ENCODE data around the gene SPARCL1.

Gene SPARCL1

DNA sequence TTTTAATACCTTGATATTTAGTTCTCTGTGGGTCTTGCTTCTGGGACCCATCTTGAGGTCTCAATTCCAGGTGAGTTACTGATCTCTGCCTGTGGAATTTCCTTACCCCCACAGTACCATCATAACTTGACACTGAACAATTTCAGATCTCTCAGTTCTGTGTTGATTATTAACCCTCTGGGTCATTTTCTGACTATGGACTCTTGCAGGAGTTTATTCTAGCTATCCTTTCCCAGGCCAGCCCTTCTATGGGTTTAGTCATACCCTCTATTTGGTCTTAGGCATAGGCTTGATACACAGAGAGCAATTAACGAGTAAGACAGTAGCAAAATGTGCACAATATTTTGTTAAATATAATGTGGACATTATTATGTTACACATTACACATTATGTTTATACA is 3.7 kb upstream of the SPARCL1 start:
- H3K4me3 Mint-ChIP-seq, result no peak overlapping the region
- TF ChIP-seq, protein P1, sequence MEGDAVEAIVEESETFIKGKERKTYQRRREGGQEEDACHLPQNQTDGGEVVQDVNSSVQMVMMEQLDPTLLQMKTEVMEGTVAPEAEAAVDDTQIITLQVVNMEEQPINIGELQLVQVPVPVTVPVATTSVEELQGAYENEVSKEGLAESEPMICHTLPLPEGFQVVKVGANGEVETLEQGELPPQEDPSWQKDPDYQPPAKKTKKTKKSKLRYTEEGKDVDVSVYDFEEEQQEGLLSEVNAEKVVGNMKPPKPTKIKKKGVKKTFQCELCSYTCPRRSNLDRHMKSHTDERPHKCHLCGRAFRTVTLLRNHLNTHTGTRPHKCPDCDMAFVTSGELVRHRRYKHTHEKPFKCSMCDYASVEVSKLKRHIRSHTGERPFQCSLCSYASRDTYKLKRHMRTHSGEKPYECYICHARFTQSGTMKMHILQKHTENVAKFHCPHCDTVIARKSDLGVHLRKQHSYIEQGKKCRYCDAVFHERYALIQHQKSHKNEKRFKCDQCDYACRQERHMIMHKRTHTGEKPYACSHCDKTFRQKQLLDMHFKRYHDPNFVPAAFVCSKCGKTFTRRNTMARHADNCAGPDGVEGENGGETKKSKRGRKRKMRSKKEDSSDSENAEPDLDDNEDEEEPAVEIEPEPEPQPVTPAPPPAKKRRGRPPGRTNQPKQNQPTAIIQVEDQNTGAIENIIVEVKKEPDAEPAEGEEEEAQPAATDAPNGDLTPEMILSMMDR (IDR thresholded peaks at IDR 0.05; ENCODE audit: unreplicated experiment in 3 of 3), result no peak

DNA sequence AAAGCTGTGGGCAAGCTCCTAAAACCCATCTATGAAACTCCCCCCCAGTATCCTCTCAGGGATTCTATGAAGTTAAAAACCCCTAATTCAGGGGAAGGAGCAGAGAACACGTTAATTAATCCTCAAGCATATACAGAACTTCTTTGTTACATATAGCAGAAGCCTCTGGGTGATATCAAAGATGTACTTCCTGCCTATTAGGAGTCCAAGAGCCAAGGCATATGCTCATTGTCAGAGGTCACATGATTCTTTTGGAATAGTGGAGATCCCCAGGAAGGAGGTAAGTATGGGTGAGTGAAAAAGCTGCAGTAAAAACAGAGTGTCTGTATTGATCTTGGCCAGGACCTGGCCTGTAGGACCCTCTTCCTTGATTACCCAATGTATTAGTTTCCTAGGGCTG is 2.9 kb upstream of the SPARCL1 start:
- TF ChIP-seq, protein P1 (IDR thresholded peaks at IDR 0.05; ENCODE audit: unreplicated experiment in 3 of 3), result no peak
- H3K36me3 Mint-ChIP-seq (ENCODE audit: low read depth), result no peaks in the 10 kb centered on the region
- H3K27me3 Mint-ChIP-seq (ENCODE audit: low read depth), result no peaks in the 10 kb centered on the region
- peaks cover 26% of the 10 kb centered on the region for H3K9me3 Mint-ChIP-seq
- H3K4me3 Mint-ChIP-seq, result no peak overlapping the region
- peaks cover 44% of the 10 kb centered on the region for H3K4me1 Mint-ChIP-seq
- peak overlapping the region in 2 of 3 experiments; percentile 41 to 72 for H3K27ac Mint-ChIP-seq

More for the DNA sequence above, 3.7 kb upstream of the SPARCL1 start:
- Mint-ChIP-seq H3K27ac (peak overlapping the region; percentile 23 to 76 (median 72)), H3K36me3 (ENCODE audit: low read depth) (no peaks in the 10 kb centered on the region), H3K4me1 (peaks cover 36% of the 10 kb centered on the region), H3K27me3 (ENCODE audit: low read depth) (no peaks in the 10 kb centered on the region), H3K9me3 (peaks cover 31% of the 10 kb centered on the region)

DNA sequence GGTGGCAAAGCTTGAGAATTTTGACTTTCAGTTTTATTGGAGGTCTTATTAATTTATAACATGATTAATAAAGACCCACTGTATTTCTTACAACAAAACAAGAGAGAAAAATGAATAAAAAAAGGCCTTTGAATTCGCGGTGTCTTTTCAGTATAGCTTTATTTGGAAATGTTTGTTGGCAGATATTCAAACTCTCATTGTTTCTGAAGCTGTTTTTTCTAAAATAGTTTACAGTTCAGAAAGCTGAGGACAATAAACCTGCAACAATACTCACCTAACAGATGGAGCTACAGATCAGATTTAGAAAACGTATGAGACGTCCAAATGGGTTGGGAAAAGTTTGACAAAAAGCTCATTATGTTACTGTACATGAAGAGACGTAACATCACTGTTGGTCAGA is 2.4 kb upstream of the SPARCL1 start:
- H3K27ac Mint-ChIP-seq, result peak overlapping the region in 2 of 3 experiments; percentile 41 to 72
- no peak overlapping the region for H3K4me3 Mint-ChIP-seq
- peaks cover 47% of the 10 kb centered on the region for H3K4me1 Mint-ChIP-seq
- no peaks in the 10 kb centered on the region for H3K36me3 Mint-ChIP-seq (ENCODE audit: low read depth)
- H3K9me3 Mint-ChIP-seq, result peaks cover 22% of the 10 kb centered on the region
- no peaks in the 10 kb centered on the region for H3K27me3 Mint-ChIP-seq (ENCODE audit: low read depth)
- TF ChIP-seq, protein P1 (IDR thresholded peaks at IDR 0.05; ENCODE audit: unreplicated experiment in 3 of 3), result no peak

DNA sequence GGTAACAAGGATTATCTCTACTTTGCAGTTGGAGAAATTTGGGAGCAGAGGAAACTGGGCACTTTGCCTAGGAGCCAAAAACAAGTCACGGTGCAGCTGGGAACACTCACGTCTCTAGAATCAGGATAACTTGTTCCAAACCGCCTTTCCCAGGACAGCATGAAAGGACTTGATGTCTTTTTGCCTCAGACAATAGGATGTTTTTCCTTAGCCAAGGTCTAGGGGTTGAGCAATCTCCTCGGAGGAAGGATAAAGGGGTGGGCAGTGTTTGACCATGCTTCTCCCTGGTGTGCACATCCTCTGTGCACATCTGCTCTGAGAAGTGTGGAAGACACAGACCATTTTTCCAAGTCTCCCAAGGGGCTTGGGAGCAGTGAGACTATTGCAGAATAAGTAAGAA is 1.7 kb upstream of the SPARCL1 start:
- H3K36me3 Mint-ChIP-seq (ENCODE audit: low read depth), result no peaks in the 10 kb centered on the region
- H3K27ac Mint-ChIP-seq, result peak overlapping the region; percentile 75 to 99 (median 97)
- TF ChIP-seq, protein P1 (IDR thresholded peaks at IDR 0.05; ENCODE audit: unreplicated experiment in 3 of 3), result no peak
- peaks cover 54% of the 10 kb centered on the region for H3K4me1 Mint-ChIP-seq
- H3K27me3 Mint-ChIP-seq (ENCODE audit: low read depth), result no peaks in the 10 kb centered on the region
- H3K4me3 Mint-ChIP-seq, result peak overlapping the region in 2 of 3 experiments; percentile 47 to 77
- H3K9me3 Mint-ChIP-seq, result peaks cover 20% of the 10 kb centered on the region

DNA sequence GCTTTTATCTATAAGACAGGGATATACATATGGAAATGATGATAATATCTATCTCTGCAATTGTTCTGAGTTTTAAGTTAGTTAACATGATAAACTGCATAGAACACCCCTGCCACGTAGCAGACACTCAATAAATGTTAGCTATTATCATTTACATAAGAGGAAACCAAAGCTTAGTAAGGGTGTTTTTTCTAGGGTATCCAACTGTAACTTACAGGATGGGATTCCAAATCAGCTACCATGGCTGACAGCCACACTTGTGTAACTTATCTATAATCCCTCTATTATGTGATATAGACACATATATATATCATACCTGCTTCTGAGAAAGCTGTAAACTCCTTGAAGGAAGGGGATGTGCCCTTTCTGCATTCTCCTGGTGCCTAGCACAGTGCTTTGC is 1.1 kb upstream of the SPARCL1 start:
- peak overlapping the region; percentile 90 to 99 (median 96) for H3K27ac Mint-ChIP-seq
- peaks cover 60% of the 10 kb centered on the region for H3K4me1 Mint-ChIP-seq
- peaks cover 19% of the 10 kb centered on the region for H3K9me3 Mint-ChIP-seq
- TF ChIP-seq, protein P1 (IDR thresholded peaks at IDR 0.05; ENCODE audit: unreplicated experiment in 3 of 3), result no peak
- H3K4me3 Mint-ChIP-seq, result peak overlapping the region in 2 of 3 experiments; percentile 9 to 96
- no peaks in the 10 kb centered on the region for H3K36me3 Mint-ChIP-seq (ENCODE audit: low read depth)
- H3K27me3 Mint-ChIP-seq (ENCODE audit: low read depth), result no peaks in the 10 kb centered on the region

DNA sequence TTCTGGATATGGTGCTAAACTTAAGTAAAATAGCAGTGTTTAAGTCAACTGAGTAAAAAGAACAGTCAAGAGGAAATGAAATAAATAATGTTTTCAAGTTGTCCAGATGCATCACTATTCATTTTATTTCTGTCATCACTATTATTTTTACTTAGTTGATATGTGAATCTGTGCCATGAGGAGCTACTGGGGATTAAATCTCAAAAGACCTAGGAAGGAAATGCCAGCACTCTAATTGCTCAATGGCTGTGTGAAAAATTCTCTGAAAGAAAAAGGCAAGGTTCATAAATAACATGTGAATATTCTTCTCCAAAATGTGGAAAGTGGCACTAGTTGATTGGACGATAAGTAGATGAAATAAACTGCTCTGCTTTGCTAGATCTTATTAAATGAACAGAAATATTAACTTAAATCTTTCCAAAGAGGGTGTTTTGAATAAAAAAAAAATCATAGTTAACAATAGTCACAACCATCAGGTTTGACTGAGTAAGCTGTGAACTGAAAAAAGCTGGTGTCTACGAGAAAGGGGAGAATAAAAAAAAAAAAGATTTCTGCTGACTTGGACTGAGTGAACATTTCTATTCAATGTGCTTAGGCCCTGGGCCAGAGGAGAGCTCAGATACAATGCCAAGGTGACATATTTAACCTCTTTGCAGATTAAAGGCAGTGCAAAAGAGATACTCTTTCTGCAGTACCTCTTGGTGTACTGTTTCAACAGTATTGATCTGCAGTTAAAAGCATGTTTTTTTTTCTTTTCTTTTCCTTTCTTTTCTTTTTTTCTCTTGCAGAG is 1.6 kb downstream of the SPARCL1 start:
- Mint-ChIP-seq H3K4me3 (peak overlapping the region in 2 of 3 experiments; percentile 89 to 96), H3K36me3 (ENCODE audit: low read depth) (no peaks in the 10 kb centered on the region), H3K9me3 (peaks cover 6% of the 10 kb centered on the region), H3K4me1 (peaks cover 75% of the 10 kb centered on the region), H3K27me3 (ENCODE audit: low read depth) (no peaks in the 10 kb centered on the region), H3K27ac (peak overlapping the region; percentile 48 to 99 (median 83))
- TF ChIP-seq, protein P1 (IDR thresholded peaks at IDR 0.05; ENCODE audit: unreplicated experiment in 3 of 3), result no peak

Data from nephron (organoid).